ENCODE measurements around the gene APOO. TPM values are rescaled to one million over a fixed set of nuclear protein-coding genes. Genes with fewer than 3 reads are reported as not detected.

Gene APOO
- total RNA-seq, 1 donor, result 13.0 TPM

GRCh38 chrX:23815376-23815775 lies 92.4 kb downstream of the APOO start:
- no peak for DNase-seq (ENCODE audit: low read depth)
- H3K4me3 ChIP-seq (ENCODE audit: low read depth, low read length), result no peak overlapping the region
- no peak for TF ChIP-seq CTCF (IDR thresholded peaks at IDR 0.05; ENCODE audit: insufficient read depth, low read depth, low read length)

DNA sequence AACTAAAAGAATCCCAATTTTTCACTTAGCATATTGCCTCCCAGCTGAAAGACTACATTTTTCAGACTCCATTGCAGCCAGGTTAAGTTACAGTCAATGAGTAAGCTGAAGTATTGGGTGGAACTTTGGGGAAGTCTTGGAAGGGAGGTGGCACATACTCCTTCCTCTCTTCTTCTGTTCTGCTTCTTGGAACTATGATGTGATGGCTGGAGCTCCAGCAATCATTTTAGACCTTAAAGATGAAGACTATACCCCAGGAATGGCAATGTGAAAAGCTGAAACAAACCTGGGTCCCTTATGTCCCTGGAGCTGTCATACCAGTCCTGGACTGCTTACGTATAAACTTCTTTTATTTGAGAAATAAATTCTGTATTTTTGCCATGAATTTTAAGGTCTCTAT lies 93.9 kb downstream of the APOO start:
- no peak for DNase-seq (ENCODE audit: low read depth)
- no peak overlapping the region for H3K4me3 ChIP-seq (ENCODE audit: low read depth, low read length)
- no peak for TF ChIP-seq CTCF (IDR thresholded peaks at IDR 0.05; ENCODE audit: insufficient read depth, low read depth, low read length)

DNA sequence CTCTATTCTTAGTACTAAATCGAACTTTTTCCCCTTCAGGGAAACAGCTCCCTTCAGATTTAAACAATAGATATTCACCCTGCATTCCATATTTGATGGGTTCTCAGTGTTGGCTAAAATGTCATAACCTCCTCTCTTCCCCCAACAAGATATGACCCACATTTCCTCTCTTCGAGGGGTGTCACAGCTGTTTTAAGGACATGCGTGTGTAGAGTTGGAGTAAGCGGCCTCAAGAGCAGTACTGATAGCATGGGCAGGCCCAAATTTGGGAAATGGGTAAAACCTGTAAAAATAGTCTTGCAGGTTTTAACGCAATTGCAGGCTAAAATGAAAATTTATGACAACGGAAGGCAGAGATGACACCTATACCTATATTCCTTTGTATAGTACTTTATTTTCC lies 96.1 kb downstream of the APOO start:
- TF ChIP-seq CTCF (IDR thresholded peaks at IDR 0.05; ENCODE audit: insufficient read depth, low read depth, low read length), result no peak
- H3K4me3 ChIP-seq (ENCODE audit: low read depth, low read length), result no peak overlapping the region
- DNase-seq (ENCODE audit: low read depth), result no peak

GRCh38 chrX:23811108-23811651 lies 96.6 kb downstream of the APOO start:
- no peak overlapping the region for H3K4me3 ChIP-seq (ENCODE audit: low read depth, low read length)
- no peak for TF ChIP-seq CTCF (IDR thresholded peaks at IDR 0.05; ENCODE audit: insufficient read depth, low read depth, low read length)
- no peak for DNase-seq (ENCODE audit: low read depth)

DNA sequence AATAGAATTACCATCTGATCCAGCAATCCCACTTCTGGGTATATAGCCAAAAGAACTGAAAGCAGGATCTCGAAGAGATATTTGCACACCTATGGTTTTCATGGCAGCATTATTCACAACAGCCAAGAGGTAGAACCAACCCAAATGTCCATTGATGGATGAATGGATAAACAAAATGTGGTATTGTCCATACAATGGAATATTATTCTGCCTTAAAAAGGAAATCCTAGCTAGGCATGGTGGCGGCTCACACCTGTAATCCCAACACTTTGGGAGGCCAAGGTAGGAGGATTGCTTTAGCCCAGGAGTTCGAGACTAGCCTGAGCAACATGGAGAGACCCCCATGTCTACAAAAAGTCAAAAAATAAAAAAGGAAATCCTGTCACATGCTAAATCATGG lies 97.5 kb downstream of the APOO start:
- H3K4me3 ChIP-seq (ENCODE audit: low read depth, low read length), result no peak overlapping the region
- no peak for TF ChIP-seq CTCF (IDR thresholded peaks at IDR 0.05; ENCODE audit: insufficient read depth, low read depth, low read length)
- no peak for DNase-seq (ENCODE audit: low read depth)

- H3K4me3 ChIP-seq (ENCODE audit: low read depth, low read length), result no peak overlapping the region
- no peak for DNase-seq (ENCODE audit: low read depth)
- TF ChIP-seq CTCF (IDR thresholded peaks at IDR 0.05; ENCODE audit: insufficient read depth, low read depth, low read length), result no peak
Observed at GRCh38 chrX:23805389-23805788, 102.3 kb downstream of the APOO start.

GRCh38 chrX:23804578-23804977 lies 103.2 kb downstream of the APOO start:
- no peak for DNase-seq (ENCODE audit: low read depth)
- no peak for TF ChIP-seq CTCF (IDR thresholded peaks at IDR 0.05; ENCODE audit: insufficient read depth, low read depth, low read length)
- H3K4me3 ChIP-seq (ENCODE audit: low read depth, low read length), result no peak overlapping the region
